HTR-8/SVneo (cell line): Measurements from ENCODE around the gene SETBP1.
"Not testable (repeated sequence)": the region's sequence is repeated elsewhere in the genome, so short reads cannot be mapped to it uniquely, and the experiment has no call there.

Experiments used
- DNase-seq: peaks from one replicate; pipeline ENCODE4 v3.0.0; 2011; ENCODE audit warnings: low spot score, mixed read lengths; ENCODE audit not compliant: insufficient read length
- FAIRE-seq: peaks from 2 replicates; lab custom pipeline; 2011; peaks lifted over from hg19 to GRCh38; lab: Jason Lieb, UNC

Gene SETBP1

DNA sequence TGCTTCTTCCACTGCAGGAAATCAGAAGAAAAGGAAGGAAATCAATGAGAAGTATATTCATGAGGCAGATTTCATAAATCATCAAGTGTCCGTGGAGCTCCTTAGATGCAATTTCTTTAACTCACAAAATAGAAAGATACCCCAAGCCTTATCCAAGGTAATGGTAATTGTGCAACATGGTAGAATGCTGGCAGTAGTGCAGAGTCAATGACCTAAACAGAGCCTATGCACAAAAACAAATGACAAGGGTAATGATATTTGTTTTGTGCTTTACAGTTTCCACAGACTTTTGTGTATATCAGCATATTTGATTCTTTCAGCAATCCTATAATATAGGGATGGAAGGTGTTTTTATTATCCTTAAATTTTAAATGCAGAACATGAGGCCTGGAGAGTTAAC lies 102.7 kb downstream of the SETBP1 start:
- FAIRE-seq (no peak), DNase-seq (no peak)

DNA sequence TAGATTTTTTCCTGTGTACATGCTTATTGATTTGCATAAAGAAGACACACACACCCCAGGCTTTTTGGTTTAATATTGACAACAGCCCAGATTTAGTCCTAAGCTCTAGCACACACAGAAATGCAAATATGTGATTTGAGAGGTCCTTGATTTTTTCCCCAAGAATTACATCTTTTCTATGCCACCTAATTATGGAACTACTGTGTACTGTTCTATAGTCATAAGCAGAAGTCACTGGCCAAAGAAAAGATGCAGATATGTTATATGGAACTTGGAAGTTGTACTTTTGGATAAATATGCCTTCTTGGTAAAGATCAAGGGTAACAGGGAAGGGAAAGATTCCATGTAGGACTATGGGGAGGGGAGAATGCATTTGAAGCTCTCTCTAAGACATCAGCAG lies 105.6 kb downstream of the SETBP1 start:
- DNase-seq (no peak), FAIRE-seq (no peak)

- no peak for DNase-seq
- no peak for FAIRE-seq
These were observed 106.0 kb downstream of the SETBP1 start for GRCh38 chr18:44786688-44787087.

DNA sequence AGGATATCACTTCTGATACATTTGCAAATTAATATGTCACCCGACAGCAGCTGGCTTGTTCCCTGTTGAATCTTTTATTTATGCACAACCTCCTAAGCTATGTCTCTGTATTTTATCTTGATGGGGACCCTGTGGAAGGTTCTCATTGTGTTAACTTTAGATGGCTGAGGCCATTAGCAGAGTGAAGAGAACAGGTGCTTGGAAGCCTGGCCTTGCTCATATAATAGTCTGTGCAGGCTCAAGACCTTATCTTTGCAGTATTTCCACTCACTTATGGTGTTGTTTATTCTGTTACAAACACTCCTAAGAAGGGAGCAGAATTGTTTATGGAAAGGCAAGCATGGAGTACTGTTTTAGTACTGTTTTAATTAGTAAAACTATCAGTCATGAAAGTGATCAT lies 107.6 kb downstream of the SETBP1 start:
- FAIRE-seq (no peak), DNase-seq (no peak)

- no peak for FAIRE-seq
These were observed 109.0 kb downstream of the SETBP1 start for GRCh38 chr18:44789710-44790109.

GRCh38 chr18:44790860-44791259 lies 110.2 kb downstream of the SETBP1 start:
- FAIRE-seq = no peak

More at GRCh38 chr18:44789710-44790109, 109.0 kb downstream of the SETBP1 start:
- no peak for DNase-seq

DNA sequence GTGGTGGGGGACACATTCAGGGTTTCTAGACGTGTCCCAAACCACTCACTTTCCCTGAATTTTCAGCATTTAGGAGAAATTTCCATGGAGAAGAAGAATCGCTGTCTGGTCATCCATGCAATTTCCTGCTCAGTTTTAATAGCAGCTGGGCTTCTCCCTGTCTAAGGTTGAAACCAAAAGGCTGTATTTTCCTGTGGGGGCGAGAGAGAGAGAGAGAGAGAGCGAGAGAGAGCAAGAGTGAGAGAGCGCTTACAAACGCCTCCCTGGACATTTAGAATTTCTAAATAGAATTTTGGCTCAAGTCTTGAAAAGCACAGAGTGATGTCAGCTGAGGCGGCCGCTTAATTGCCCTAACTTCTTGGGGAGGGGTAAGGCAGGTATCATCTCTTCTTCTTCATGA lies 110.8 kb downstream of the SETBP1 start:
- DNase-seq (no peak), FAIRE-seq (no peak)

More at GRCh38 chr18:44790860-44791259, 110.2 kb downstream of the SETBP1 start:
- DNase-seq = no peak

DNA sequence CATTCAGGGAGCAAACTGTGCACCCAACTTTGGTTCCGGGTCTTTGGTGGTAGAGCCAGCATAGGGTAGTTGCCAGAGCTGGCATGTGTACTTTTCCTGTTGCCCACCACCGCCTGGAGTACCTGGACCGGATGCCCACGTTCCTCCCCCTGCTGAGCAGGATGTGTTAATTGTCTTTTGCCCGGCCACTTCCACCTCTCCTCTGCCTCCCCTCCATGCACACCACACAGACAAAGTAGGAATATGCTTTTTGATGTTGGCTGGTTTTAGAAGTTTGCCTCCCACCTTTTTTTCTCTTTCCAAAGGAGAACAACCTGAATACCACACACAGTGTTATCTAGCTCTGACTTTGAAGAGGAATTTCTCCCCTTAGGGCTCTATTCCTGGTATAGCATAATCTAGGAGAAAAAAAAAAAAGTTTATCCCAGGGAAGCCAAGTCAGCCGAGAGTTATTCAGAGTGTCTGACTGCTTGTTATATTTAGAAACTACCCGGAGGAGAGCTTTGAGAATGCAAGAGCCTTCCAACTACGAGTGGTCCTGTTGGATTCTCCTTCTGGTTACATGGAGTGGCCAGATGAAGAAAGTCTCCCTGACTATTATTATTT lies 111.9 kb downstream of the SETBP1 start:
- DNase-seq = no peak
- no peak for FAIRE-seq

GRCh38 chr18:44793194-44793593 lies 112.5 kb downstream of the SETBP1 start:
- no peak for DNase-seq
- no peak for FAIRE-seq

- DNase-seq = no peak
- no peak for FAIRE-seq
These were observed 113.0 kb downstream of the SETBP1 start for GRCh38 chr18:44793685-44794084.

DNA sequence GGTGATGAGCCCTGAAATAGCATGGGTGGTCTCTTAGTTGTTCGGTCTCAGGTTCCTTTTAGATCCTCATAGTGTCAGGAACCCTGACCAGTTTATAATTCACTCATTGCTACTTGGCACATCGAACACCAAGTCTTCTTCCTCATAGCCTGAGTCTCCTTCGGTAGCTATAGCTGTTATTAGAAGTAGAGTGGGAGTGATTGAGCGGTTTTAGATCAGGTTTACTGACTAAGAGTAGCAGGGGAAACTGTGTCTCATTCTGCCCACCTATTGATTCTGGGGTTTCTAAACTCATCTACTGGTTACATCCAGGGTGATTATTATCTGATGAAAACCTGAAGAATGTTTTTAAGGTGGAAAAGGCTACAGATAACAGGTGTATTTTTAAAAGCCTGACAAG lies 114.6 kb downstream of the SETBP1 start:
- FAIRE-seq (no peak), DNase-seq (no peak)

GRCh38 chr18:44796429-44797428 lies 116.0 kb downstream of the SETBP1 start:
- FAIRE-seq = no peak

DNA sequence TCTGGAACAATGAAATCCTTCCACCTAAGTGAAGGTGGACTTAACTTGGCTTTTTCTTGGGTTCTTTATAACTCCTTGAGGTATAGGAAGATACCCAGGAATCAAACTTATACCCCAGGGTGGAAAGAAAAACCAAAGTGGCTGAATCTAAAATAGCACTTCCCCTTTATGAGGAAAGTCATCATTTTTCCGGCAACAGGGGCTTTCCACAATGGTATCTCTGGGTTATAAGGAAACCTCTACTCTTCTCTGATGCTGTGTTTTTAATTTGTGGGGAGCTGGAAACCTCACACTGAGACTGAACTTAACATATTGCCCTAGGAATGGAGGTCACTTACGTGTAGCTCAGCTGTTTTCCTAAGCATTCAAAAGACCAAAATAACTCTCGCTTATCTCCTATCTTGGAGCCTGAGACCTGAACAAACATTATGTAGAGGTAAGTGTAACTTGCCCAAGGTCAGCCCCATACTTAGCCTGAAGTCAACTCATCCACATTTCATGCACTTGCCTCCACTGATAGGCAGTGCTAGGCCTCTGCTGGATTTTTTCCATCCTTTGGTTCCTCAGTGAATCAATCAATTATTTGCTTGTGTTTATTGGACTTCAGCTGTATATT lies 117.9 kb downstream of the SETBP1 start:
- DNase-seq = no peak
- FAIRE-seq = no peak

More at GRCh38 chr18:44796429-44797428, 116.0 kb downstream of the SETBP1 start:
- DNase-seq = no peak

- FAIRE-seq = no peak
- no peak for DNase-seq
These were observed 118.8 kb downstream of the SETBP1 start for GRCh38 chr18:44799382-44799906.

- no peak for DNase-seq
- FAIRE-seq = no peak
These were observed 119.3 kb downstream of the SETBP1 start for GRCh38 chr18:44799907-44800421.

DNA sequence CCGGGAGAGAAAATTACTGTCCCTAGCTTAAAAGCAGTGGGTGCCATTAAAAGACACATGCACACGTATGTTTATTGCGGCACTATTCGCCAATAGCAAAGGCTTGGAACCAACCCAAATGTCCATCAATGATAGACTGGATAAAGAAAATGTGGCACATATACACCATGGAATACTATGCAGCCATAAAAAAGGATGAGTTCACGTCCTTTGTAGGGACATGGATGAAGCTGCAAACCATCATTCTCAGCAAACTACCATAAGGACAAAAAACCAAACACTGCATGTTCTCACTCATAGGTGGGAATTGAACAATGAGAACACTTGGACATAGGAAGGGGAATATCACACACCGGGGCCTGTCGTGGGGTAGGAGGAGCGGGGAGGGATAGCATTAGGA lies 120.1 kb downstream of the SETBP1 start:
- FAIRE-seq = not testable (repeated sequence)

DNA sequence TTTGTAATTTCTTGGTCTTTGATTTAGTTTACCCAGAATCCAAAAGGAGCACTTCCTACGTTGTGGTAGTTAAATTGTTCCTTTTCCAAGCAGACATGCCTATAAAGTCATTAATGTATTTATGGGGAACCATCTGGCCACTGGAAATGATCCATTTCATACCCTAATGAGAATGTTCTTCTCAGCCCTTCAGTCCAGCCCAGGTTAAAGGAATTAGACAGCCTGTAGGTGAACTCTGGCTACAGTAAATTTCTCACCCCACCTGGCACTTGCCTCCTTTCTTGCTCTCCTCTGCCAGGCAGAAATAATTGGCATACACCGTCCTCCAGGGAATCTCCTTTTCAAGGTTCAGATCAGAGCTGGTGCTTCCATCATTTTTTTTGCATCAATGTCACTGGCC lies 121.1 kb downstream of the SETBP1 start:
- FAIRE-seq (no peak), DNase-seq (no peak)

More for the DNA sequence above, 120.1 kb downstream of the SETBP1 start:
- not testable (repeated sequence) for DNase-seq

DNA sequence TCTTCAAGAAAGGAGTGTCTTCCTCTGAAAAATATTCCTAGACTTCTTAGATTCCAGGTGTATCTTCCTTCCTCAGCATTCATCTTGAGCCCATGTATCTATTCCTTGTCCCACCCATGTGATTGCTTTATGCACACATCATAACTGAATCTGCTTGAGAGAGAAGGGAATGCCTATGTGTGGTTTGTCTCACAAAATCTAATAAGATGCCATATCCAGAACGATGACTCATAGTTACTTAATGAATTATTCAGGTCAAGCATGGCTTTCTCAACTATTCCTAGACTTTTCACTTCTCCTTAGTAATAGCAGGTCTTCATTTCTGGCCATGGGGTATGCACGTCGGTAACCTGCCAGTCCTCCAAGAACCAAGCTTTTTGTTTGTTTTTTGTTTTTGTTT lies 121.8 kb downstream of the SETBP1 start:
- DNase-seq = no peak
- FAIRE-seq = no peak

GRCh38 chr18:44803019-44803650 lies 122.4 kb downstream of the SETBP1 start:
- no peak for FAIRE-seq
- no peak for DNase-seq

DNA sequence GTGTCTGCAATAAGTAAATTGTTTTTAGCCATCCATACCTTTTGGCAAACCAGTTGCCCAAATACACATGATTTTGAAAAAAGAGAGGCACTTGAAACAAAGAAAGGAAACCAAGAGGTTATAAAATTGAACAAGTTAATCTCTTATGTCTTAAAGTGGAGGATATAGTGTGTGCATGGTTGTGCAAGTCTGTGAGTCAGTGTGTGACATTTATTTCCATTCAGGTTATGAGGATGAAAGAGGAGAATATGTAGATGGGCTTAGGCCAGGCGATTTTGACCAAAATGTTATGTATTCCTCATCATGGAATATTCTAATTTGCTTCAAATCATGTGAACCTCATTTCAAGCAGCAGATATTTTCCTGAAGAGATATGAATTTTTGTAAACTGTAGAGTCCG lies 123.3 kb downstream of the SETBP1 start:
- FAIRE-seq (no peak), DNase-seq (no peak)
